HEK293T (cell line): ENCODE measurements around the gene DENND2A.

Experiments used
- ELF4 ChIP-seq: fragments of 450-650 bp; IDR thresholded peaks from 2 replicates; pipeline ENCODE4 v1.6.1; 2017; ENCODE audit warnings: antibody characterized with exemption
- FOXK2 ChIP-seq: fragments of 450-650 bp; IDR thresholded peaks from 2 replicates; pipeline ENCODE4 v1.6.1; 2016; ENCODE audit warnings: mild to moderate bottlenecking
- HDGF ChIP-seq: fragments of 450-650 bp; IDR thresholded peaks from 2 replicates; pipeline ENCODE4 v1.6.1; 2017; ENCODE audit warnings: antibody characterized with exemption, borderline replicate concordance
- LEF1 ChIP-seq: fragments of 450-650 bp; IDR thresholded peaks from 2 replicates; pipeline ENCODE4 v1.6.1; 2017; ENCODE audit warnings: mild to moderate bottlenecking, borderline replicate concordance

DNA sequence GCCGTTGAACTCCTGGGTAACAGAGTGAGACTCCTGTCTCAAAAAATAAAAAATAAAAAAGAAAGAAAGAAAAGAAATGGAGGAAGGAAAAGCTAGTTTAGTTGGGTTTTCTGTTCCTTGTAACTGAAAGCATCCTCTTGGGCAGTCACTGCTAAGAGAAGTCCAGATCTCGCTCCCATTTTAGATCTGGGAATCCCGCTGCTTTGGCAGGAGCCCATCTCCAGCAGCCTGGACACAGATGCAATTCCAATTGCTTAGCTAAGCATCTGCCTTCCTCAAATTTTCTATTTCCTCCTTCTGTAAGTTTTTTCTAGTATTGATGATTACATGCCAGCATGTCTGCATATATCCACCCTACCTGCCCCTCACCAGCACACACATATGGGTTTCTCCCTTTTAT is 54.1 kb downstream of the DENND2A start:
- TF ChIP-seq FOXK2 (no peak), LEF1 (no peak), ELF4 (no peak), HDGF (no peak)
